Urinary bladder (tissue), 4 donors: ENCODE data around the gene PRSS21. TPM values are rescaled to one million over a fixed set of nuclear protein-coding genes. Genes with fewer than 3 reads are reported as not detected.

Experiments
- DNase-seq: peaks from one replicate; pipeline ENCODE4 v3.0.0-alpha.2; 2015; ENCODE audit errors: extremely low spot score
- H3K27ac ChIP-seq: one replicate; pipeline ENCODE4 v1.5.1; 2013; ENCODE audit warnings: low read depth, mild to moderate bottlenecking, moderate library complexity
- H3K36me3 ChIP-seq: one replicate; pipeline ENCODE4 v1.6.1; 2013; ENCODE audit warnings: mild to moderate bottlenecking, moderate library complexity; ENCODE audit not compliant: insufficient read depth
- H3K4me1 ChIP-seq: one replicate; pipeline ENCODE4 v1.6.1; 2013; ENCODE audit warnings: mild to moderate bottlenecking, moderate library complexity; ENCODE audit not compliant: insufficient read depth
- H3K4me3 ChIP-seq: one replicate; pipeline ENCODE4 v1.5.1; 2013; ENCODE audit warnings: low read depth, low read length
- WGBS: extraction: QIAGEN DNeasy Blood & Tissue Kit; methylation state at CpG from one replicate; pipeline ENCODE4 v1.1.7; 2013; 5-methylcytosine and 5-hydroxymethylcytosine counted together
- polyA plus RNA-seq: library from polyadenylated mRNA; stranded (reverse); fragments of 200-250 nt; gene quantifications from one replicate; pipeline ENCODE4 v1.2.3, GENCODE V29; 2013
- small RNA-seq: library from RNA; depleted of rRNA; stranded (forward); fragments of <200 nt; gene quantifications from one replicate; pipeline ENCODE3, GENCODE V24; 2014
- total RNA-seq: library from RNA; depleted of rRNA; stranded (reverse); fragments of >200 nt; gene quantifications from one replicate; pipeline ENCODE4 v1.2.3, GENCODE V29; 2014
- donor health status: healthy with polysubstance abuse.
- donor health status: healthy.

Gene PRSS21
- total and polyA plus RNA-seq, 2 donors = 0.11 TPM; not detected in 1

DNA sequence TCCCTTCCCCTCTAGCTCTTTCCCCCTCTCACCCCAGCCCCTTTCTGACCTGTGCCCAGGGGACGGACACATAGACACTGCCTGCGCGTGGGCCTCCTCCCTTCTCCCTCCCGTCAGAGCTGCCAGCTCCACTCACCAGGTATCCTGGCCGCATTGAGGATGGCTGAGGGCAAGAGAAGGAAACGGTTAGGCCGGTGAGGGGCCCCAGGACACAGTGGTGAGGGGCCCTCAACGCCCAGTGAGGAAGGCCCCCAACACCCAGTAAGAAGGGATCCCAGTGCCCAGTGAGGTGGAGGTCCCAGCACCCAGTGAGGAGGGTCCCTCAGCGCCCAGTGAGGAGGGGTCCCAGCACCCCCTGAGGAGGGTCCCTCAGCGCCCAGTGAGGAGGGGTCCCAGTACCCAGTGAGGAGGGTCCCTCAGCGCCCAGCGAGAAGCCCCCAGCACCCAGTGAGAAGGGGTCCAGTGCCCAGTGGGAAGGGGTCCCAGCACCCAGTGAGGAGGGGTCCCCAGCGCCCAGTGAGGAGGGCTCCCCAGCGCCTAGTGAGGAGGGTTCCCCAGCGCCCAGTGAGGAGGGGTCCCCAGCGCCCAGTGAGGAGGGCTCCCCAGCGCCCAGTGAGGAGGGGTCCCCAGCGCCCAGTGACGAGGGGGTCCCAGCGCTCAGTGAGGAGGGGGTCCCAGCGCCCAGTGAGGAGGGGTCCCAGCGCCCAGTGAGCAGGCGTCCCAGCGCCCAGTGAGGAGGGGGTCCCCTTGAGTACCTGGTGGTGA is 39.8 kb downstream of the PRSS21 start:
- Histone ChIP-seq H3K36me3 (no peaks in the 10 kb centered on the region), H3K4me3 (no peak overlapping the region), H3K27ac (no peak overlapping the region), H3K4me1 (no peaks in the 10 kb centered on the region)
- DNase-seq = no peak
- WGBS = 78% methylated on average over 24 of the region's 24 CpGs

DNA sequence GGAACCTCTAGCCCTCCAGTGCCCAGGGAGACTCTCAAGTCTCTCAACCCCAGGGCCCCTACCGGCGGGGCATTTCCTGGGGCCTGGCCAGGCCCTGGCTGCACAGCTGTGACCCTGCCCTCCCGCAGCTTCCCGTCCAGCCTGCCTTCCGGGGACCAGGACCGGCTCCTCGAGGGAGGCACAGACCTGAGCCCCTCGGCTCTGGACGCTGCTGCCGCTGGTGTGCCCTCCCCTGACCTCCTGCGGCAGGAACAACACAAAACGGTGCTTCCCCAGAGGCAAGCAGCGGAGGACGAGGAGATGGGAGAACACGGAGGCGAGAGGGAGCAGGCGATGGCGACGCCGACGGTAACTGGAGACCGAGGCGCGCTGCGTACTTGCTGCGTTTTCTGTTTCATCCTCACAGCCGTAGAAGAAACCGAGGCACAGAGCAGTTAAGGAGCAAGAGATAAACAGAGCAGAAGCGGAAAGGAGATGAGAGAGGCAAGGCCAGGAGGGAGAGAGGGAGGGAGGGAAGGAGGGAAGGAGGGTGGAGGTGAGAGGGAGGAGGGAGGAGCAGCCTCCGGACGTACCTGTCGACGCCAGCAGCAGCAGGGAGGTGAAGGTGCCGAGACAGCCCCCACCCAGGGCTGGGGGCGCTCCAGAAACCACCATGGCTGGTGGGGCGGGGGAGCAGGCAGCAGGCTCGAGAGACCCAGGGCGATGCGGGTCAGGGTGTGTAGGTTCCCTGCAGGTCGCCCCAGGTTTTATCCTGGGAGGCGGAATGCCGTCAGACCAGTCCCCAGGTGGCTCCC is 40.6 kb downstream of the PRSS21 start, which contains the start of gene PRSS22:
Gene PRSS22, minus strand, starts transcription at position 720 of the 794 bp plus-strand sequence. Its CDS starts 66 bp downstream, at position 654.
- Histone ChIP-seq H3K4me3 (no peak within 1 kb of the TSS), H3K27ac (peak within 1 kb of the TSS; percentile 62), H3K4me1 (no peaks in the 10 kb centered on the region), H3K36me3 (no peaks in the 10 kb centered on the region)
- 6% methylated on average over 42 of the region's 42 CpGs for WGBS
- peak; percentile 43 for DNase-seq

DNA sequence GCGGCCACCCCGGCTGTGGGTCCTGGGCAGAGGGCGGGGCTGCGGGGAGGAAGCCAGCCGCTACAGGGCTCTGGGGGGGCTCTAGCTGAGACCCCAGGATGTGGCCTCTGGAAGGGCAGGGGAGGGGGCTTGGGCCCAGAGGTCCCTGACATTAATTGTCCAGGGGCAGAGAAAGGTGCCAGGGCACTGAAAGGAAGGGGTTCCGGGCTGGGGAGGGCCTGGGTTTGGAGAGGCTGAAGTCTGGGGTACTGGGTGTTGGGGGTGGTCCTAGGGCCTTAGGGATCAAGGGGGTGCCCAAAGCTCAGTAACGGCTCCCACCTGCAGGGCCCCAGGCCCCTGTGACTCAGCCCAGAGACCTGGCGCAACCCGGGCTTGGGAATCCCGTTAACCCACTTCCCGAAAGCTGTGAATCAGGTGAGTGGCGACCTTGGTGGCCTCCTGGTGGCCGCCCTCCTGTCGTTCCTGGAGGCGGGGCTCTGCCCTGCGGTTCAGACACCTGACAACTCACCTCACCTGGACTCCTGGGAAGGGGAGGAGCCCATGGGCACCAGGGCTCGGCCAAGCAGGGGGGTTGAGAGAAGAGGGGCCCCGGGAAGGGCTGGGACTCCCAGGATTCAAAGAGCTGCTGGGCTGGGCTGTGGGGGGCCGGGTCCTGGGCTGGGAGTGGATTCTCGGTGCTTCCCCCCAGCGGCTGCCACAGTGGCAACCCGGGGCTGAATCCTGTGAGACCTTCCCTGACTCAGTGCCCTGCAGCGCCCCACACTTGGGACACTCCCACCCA is 41.4 kb downstream of the PRSS21 start:
- Histone ChIP-seq H3K27ac (peak overlapping the region; percentile 62), H3K36me3 (no peaks in the 10 kb centered on the region), H3K4me1 (no peaks in the 10 kb centered on the region), H3K4me3 (no peak overlapping the region)
- 20% methylated on average over 23 of the region's 23 CpGs for WGBS
- DNase-seq = no peak

DNA sequence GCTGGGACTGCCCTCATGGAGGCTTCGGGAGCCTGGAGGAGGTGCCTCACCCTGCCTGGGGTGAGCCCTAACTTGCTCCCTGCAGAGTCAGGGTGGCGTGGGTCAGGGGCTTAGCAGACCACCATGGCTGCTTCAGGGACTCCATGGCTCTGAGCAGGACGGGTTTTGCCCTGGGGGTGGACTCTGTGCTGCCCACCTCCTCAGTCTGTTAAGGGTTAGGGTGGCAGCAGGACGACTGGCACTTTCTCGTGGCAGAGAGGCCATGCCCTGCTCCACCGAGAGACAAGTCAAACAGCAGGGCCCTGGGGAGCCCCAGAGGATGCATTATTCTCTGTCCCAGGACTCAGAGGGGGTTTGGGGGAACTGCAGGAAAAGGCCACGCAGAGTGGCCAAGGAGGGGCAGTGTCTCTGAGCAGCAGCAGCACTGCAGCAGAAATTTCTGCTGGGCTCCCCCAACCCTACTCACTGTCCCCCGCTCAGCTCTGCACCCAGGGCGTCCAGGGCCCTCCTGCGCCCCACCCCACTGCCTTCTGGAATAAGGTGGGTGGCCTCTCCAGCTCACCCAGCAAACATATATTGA is 42.7 kb downstream of the PRSS21 start:
- Histone ChIP-seq H3K4me3 (no peak overlapping the region), H3K27ac (no peak overlapping the region), H3K36me3 (no peaks in the 10 kb centered on the region), H3K4me1 (no peaks in the 10 kb centered on the region)
- no peak for DNase-seq
- 74% methylated on average over 10 of the region's 10 CpGs for WGBS

DNA sequence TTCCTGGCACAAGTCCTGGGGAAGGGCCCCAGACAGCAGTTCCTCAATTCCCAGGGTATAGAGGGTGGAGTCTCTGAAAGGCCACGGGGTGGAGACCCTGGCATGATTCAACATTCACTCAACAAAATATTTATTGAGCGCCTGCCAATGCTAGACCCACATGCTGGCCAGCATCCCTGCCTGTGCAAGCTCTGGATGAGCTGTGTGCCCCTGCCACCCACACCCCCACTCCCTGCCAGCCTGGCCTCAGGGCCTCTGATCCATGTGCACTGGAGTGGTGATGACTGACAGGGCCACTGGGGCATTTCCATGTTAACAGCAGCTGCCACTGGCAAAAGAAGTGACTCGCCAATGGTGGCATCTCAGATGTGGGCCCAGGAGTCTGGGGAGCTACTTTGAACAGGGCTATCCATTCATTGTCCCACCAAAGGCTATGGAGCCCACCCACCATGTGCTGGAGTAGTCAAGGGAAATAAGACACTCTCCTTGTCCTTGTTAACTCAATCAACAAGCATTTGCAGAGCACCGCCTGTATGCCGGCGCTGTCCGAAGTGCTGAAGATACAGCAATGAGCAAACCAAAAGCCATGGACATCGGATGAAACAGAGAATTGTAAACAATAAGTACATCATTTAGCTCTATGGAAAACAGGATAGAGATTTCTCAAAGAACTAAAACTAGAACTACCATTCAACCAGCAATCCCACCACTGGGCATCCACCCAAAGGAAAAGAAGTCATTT is 44.0 kb downstream of the PRSS21 start:
- WGBS = 68% methylated on average over 8 of the region's 8 CpGs
- no peak overlapping the region for H3K4me3 ChIP-seq
- H3K4me1 ChIP-seq = no peaks in the 10 kb centered on the region
- DNase-seq = no peak
- H3K27ac ChIP-seq = no peak overlapping the region
- no peaks in the 10 kb centered on the region for H3K36me3 ChIP-seq

DNA sequence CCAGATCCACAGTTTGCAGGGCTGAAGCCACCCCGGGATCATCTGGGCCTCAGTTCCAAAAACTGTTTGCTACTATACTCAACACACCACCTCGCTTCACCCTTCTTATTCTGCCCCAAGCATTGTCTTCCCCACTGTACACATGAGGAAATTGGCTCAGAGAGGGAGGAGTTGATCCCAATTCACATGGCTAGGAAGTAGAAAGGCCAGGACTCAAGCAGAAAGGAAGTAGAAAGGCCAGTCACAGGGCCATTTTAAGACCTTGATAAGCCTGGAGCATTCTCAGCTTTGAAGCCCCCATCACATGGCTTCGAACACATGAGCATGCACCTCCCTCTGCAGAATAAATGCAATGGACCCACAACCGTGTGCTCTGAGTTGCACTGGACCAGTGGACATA is 48.6 kb downstream of the PRSS21 start:
- H3K4me3 ChIP-seq = no peak overlapping the region
- no peak overlapping the region for H3K27ac ChIP-seq
- no peak for DNase-seq
- H3K36me3 ChIP-seq = no peaks in the 10 kb centered on the region
- WGBS = 60% methylated on average over 4 of the region's 4 CpGs
- no peaks in the 10 kb centered on the region for H3K4me1 ChIP-seq

DNA sequence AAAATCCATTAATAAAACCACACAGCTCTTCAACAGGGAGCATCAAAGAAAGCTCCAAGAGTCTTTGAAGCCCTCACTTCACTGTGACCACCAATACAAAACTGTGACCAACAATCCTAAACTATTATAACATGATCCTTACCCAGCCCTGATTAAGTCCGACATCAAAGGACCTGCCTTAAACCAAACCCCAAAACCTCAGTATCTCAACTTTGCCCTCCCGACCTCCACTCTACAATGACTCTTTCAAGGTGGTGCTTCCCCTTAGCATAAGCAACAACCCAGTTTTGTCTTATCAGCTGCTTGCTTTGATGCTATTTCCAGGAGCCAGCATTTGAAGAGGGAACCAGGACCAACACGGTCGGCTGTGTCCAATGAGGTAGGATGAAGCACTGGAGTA is 49.4 kb downstream of the PRSS21 start:
- WGBS = 76% methylated on average over 4 of the region's 4 CpGs
- no peak for DNase-seq
- no peak overlapping the region for H3K27ac ChIP-seq
- H3K4me3 ChIP-seq = no peak overlapping the region
- H3K36me3 ChIP-seq = no peaks in the 10 kb centered on the region
- no peaks in the 10 kb centered on the region for H3K4me1 ChIP-seq

DNA sequence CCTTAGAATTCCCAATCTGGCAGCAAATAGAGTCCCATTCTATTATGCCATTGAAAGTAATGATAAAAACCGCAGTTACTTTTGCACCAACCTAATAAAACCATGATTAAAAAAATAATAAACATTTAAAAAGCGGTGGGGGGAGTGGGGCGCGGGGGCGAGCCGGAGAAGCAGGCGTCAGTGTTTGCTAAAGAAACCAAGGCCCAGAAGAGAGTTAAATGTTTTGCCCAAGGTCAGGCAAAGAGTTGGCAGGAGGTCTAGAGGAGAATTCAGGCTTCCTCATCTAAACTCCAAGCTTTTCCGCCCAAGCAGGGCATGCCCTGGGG is 50.6 kb downstream of the PRSS21 start:
- 53% methylated on average over 8 of the region's 8 CpGs for WGBS
- Histone ChIP-seq H3K36me3 (no peaks in the 10 kb centered on the region), H3K4me3 (peak overlapping the region; percentile 39), H3K4me1 (no peaks in the 10 kb centered on the region), H3K27ac (peak overlapping the region; percentile 88)
- DNase-seq = no peak

DNA sequence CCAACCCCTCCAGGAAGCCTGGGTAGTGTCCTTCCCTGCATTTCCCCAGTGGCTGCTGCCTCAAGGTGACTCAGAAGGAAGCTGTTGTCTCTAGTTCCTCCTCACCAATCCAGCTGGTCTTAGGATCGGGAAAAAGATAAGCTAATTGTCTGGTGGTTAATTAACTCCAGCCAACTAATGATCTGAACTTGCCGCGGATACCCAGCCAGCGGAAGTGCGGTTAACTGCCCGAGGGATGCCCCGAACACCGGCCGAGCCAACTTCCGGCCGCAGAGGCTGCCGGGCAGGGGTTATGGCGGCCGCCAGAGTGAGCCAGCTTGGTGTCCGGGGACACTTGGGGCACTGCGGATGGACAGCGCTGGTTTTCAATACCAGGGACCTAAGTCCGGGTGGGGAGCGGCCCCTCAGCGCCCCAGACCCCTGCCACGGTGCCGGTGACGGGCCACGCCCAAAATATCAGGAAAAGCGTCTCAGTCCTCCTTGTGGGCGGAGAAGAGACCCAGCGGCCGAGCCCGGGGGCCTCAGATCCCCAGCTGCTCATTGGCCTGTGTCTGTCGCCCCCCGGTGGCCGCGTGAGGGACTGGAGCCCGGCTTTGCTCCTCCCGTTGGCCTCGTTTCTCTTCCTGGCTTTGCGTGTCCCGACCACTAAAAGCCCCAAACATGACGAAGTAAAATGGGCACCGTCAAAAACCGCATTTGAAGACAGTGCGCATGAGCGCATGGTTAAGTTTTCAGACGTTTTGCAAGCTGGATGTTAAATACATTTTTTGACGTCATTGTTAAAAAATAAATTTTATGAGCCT is 51.2 kb downstream of the PRSS21 start:
- Histone ChIP-seq H3K4me3 (peak overlapping the region; percentile 39), H3K4me1 (no peaks in the 10 kb centered on the region), H3K36me3 (no peaks in the 10 kb centered on the region), H3K27ac (peak overlapping the region; percentile 88)
- DNase-seq = peak; percentile 80
- under 1% methylated on average over 45 of the region's 45 CpGs for WGBS

Small RNA genes within 50 kb of the gene (small RNA-seq; reads per million reads assigned to genes)
- not detected for gene SNORA3C

Other genes with a start within 250 kb of the PRSS21 start
- 13.7 TPM for gene KCTD5, start 134.7 kb upstream of the PRSS21 start, total RNA-seq
- 18.4 TPM for gene KCTD5, start 134.7 kb upstream of the PRSS21 start, polyA plus RNA-seq
- gene PRSS27, start 97.0 kb upstream of the PRSS21 start, total RNA-seq = 0.85 TPM
- gene PRSS27, start 97.0 kb upstream of the PRSS21 start, polyA plus RNA-seq = 2.5 TPM
- gene SRRM2, start 64.6 kb upstream of the PRSS21 start, total RNA-seq = 115 TPM
- 481 TPM for gene SRRM2, start 64.6 kb upstream of the PRSS21 start, polyA plus RNA-seq
- gene ELOB, start 40.0 kb upstream of the PRSS21 start, total RNA-seq = 62.9 TPM
- 399 TPM for gene ELOB, start 40.0 kb upstream of the PRSS21 start, polyA plus RNA-seq
- not detected for gene PRSS33, start 29.7 kb upstream of the PRSS21 start, total RNA-seq
- gene PRSS33, start 29.7 kb upstream of the PRSS21 start, polyA plus RNA-seq = not detected
- not detected for gene PRSS41, start 18.8 kb upstream of the PRSS21 start, total RNA-seq
- gene PRSS41, start 18.8 kb upstream of the PRSS21 start, polyA plus RNA-seq = not detected
- 2.4 TPM for gene ZG16B, start 13.1 kb downstream of the PRSS21 start, total RNA-seq
- 5.1 TPM for gene ZG16B, start 13.1 kb downstream of the PRSS21 start, polyA plus RNA-seq
- 3.0 TPM for gene PRSS22, start 40.9 kb downstream of the PRSS21 start, total RNA-seq
- gene PRSS22, start 40.9 kb downstream of the PRSS21 start, polyA plus RNA-seq = 5.6 TPM
- 15.6 TPM for gene FLYWCH2, start 66.0 kb downstream of the PRSS21 start, total RNA-seq
- gene FLYWCH2, start 66.0 kb downstream of the PRSS21 start, polyA plus RNA-seq = 49.9 TPM
- 11.4 TPM for gene FLYWCH1, start 94.7 kb downstream of the PRSS21 start, total RNA-seq
- gene FLYWCH1, start 94.7 kb downstream of the PRSS21 start, polyA plus RNA-seq = 38.0 TPM
- gene KREMEN2, start 147.0 kb downstream of the PRSS21 start, total RNA-seq = 0.11 TPM
- gene KREMEN2, start 147.0 kb downstream of the PRSS21 start, polyA plus RNA-seq = not detected
- 4.5 TPM for gene PAQR4, start 152.1 kb downstream of the PRSS21 start, total RNA-seq
- 5.1 TPM for gene PAQR4, start 152.1 kb downstream of the PRSS21 start, polyA plus RNA-seq
- 2.5 TPM for gene PKMYT1, start 163.2 kb downstream of the PRSS21 start, total RNA-seq
- 1.1 TPM for gene PKMYT1, start 163.2 kb downstream of the PRSS21 start, polyA plus RNA-seq
- gene CLDN9, start 195.7 kb downstream of the PRSS21 start, total RNA-seq = not detected
- 0.04 TPM for gene CLDN9, start 195.7 kb downstream of the PRSS21 start, polyA plus RNA-seq
- gene CLDN6, start 200.9 kb downstream of the PRSS21 start, total RNA-seq = not detected
- gene CLDN6, start 200.9 kb downstream of the PRSS21 start, polyA plus RNA-seq = not detected
- gene TNFRSF12A, start 203.1 kb downstream of the PRSS21 start, total RNA-seq = 20.1 TPM
- gene TNFRSF12A, start 203.1 kb downstream of the PRSS21 start, polyA plus RNA-seq = 16.2 TPM
- 29.1 TPM for gene HCFC1R1, start 206.7 kb downstream of the PRSS21 start, total RNA-seq
- gene HCFC1R1, start 206.7 kb downstream of the PRSS21 start, polyA plus RNA-seq = 91.8 TPM
- 9.8 TPM for gene THOC6, start 206.8 kb downstream of the PRSS21 start, total RNA-seq
- gene THOC6, start 206.8 kb downstream of the PRSS21 start, polyA plus RNA-seq = 22.8 TPM
- gene BICDL2, start 219.7 kb downstream of the PRSS21 start, total RNA-seq = 7.2 TPM
- gene BICDL2, start 219.7 kb downstream of the PRSS21 start, polyA plus RNA-seq = 8.3 TPM
- 0.32 TPM for gene MMP25, start 229.3 kb downstream of the PRSS21 start, total RNA-seq
- gene MMP25, start 229.3 kb downstream of the PRSS21 start, polyA plus RNA-seq = 0.82 TPM
- gene IL32, start 248.4 kb downstream of the PRSS21 start, total RNA-seq = 18.1 TPM
- gene IL32, start 248.4 kb downstream of the PRSS21 start, polyA plus RNA-seq = 28.0 TPM